GM23338 (cell line): ENCODE data around the gene DDN. TPM values are rescaled to one million over a fixed set of nuclear protein-coding genes. Genes with fewer than 3 reads are reported as not detected.

Experiments used
- ATAC-seq: fragments of 200-7000 bp; cut with Tn5 transposase; 3 replicates; pipeline ENCODE4 v1.9.1; 2020
- DNase-seq: peaks from one replicate; pipeline ENCODE4 v3.0.0-alpha.2; 2015; ENCODE audit warnings: low spot score
- H2AFZ ChIP-seq: fragments of 200-600 bp; sonication (generic); 2 replicates; pipeline ENCODE4 v1.8.0; 2016; ENCODE audit warnings: antibody characterized with exemption, mild to moderate bottlenecking, moderate library complexity
- H3F3A ChIP-seq: fragments of 200-600 bp; sonication (generic); replicated peaks from 2 replicates; pipeline ENCODE4 v1.8.0; 2017; ENCODE audit warnings: antibody characterized with exemption, mixed run types, low read depth
- H3K27ac ChIP-seq: fragments of 200-600 bp; sonication (generic); 2 replicates; pipeline ENCODE4 v1.6.1; 2016; ENCODE audit warnings: low read depth
- H3K27me3 ChIP-seq: fragments of 200-600 bp; sonication (generic); 2 replicates; pipeline ENCODE4 v1.8.0; 2016; ENCODE audit warnings: mild to moderate bottlenecking, mixed run types, moderate library complexity; ENCODE audit not compliant: insufficient read depth
- H3K36me3 ChIP-seq: fragments of 200-600 bp; sonication (generic); 2 replicates; pipeline ENCODE4 v1.8.0; 2016; ENCODE audit warnings: mild to moderate bottlenecking; ENCODE audit not compliant: insufficient read depth
- H3K4me1 ChIP-seq: fragments of 200-600 bp; sonication (generic); 2 replicates; pipeline ENCODE4 v1.8.0; 2016; ENCODE audit warnings: mild to moderate bottlenecking, moderate library complexity; ENCODE audit not compliant: insufficient read depth
- H3K4me2 ChIP-seq: fragments of 200-600 bp; sonication (generic); 2 replicates; pipeline ENCODE4 v1.7.1; 2017; ENCODE audit warnings: mixed run types
- H3K4me3 ChIP-seq: fragments of 200-600 bp; sonication (generic); 2 replicates; pipeline ENCODE4 v1.6.1; 2016; ENCODE audit warnings: mixed run types
- H3K79me2 ChIP-seq: fragments of 200-600 bp; sonication (generic); replicated peaks from 2 replicates; pipeline ENCODE4 v1.8.0; 2017; ENCODE audit warnings: mild to moderate bottlenecking; ENCODE audit not compliant: insufficient read depth
- H3K9me2 ChIP-seq: fragments of 200-600 bp; sonication (generic); 2 replicates; pipeline ENCODE4 v1.8.0; 2017; ENCODE audit not compliant: insufficient read depth
- H4K20me1 ChIP-seq: fragments of 200-600 bp; sonication (generic); replicated peaks from 2 replicates; pipeline ENCODE4 v1.8.0; 2017; ENCODE audit warnings: mild to moderate bottlenecking; ENCODE audit not compliant: insufficient read depth
- H3K27ac Mint-ChIP-seq: 2 replicates; pipeline ENCODE4 v1.8.0; 2020; ENCODE audit warnings: inconsistent platforms, mild to moderate bottlenecking, moderate library complexity, mixed read lengths
- H3K27me3 Mint-ChIP-seq: 3 replicates; pipeline ENCODE4 v1.8.0; 2022; ENCODE audit warnings: low read depth, mild to moderate bottlenecking, moderate library complexity, mixed read lengths, inconsistent platforms; ENCODE audit not compliant: insufficient read depth, poor library complexity
- H3K36me3 Mint-ChIP-seq: 3 replicates; pipeline ENCODE4 v1.8.0; 2021; ENCODE audit warnings: low read depth, mild to moderate bottlenecking, inconsistent platforms, moderate library complexity, mixed read lengths
- H3K4me1 Mint-ChIP-seq: 3 replicates; pipeline ENCODE4 v1.8.0; 2020; ENCODE audit warnings: mild to moderate bottlenecking, inconsistent platforms, mixed read lengths
- H3K4me3 Mint-ChIP-seq: 3 replicates; pipeline ENCODE4 v1.8.0; 2021; ENCODE audit warnings: moderate library complexity, mild to moderate bottlenecking, inconsistent platforms, mixed read lengths
- H3K9me3 Mint-ChIP-seq: 3 replicates; pipeline ENCODE4 v1.8.0; 2020; ENCODE audit warnings: moderate library complexity, mild to moderate bottlenecking, inconsistent platforms, mixed read lengths
- CREB1 ChIP-seq: fragments of 250-450 bp; sonication (Bioruptor Pico); IDR thresholded peaks from 2 replicates; pipeline ENCODE4 v1.5.0; 2020; ENCODE audit warnings: low read depth, mild to moderate bottlenecking, moderate library complexity
- CTCF ChIP-seq, 2 experiments: fragments of 200-600 bp in 1 of 2; sonication (generic) in 1 of 2; conservative IDR thresholded peaks; 2 replicates each; pipeline versions ENCODE4 v1.5.1 to v1.6.1; 2016 to 2017; ENCODE audit warnings: antibody characterized with exemption in 2 of 2, low read depth in 2 of 2, mild to moderate bottlenecking in 2 of 2, moderate library complexity in 1 of 2
- EZH2phosphoT487 ChIP-seq: fragments of 200-600 bp; sonication (generic); IDR thresholded peaks from one replicate; pipeline ENCODE4 v1.8.1; 2018; ENCODE audit warnings: antibody characterized with exemption; ENCODE audit not compliant: unreplicated experiment
- JUNB ChIP-seq: IDR thresholded peaks from one replicate; pipeline ENCODE4 v1.6.1; 2016; ENCODE audit warnings: antibody characterized with exemption; ENCODE audit not compliant: unreplicated experiment
- NANOG ChIP-seq: IDR thresholded peaks from 2 replicates; pipeline ENCODE4 v1.6.1; 2016; ENCODE audit warnings: antibody characterized with exemption, borderline replicate concordance
- POLR2AphosphoS5 ChIP-seq: IDR thresholded peaks from 2 replicates; pipeline ENCODE4 v1.6.1; 2016; ENCODE audit warnings: antibody characterized with exemption, low read depth
- ZNF114 ChIP-seq: fragments of 250-450 bp; sonication (Bioruptor Pico); IDR thresholded peaks from 2 replicates; pipeline ENCODE4 v1.5.0; 2020; ENCODE audit warnings: mild to moderate bottlenecking, moderate library complexity
- ZNF331 ChIP-seq: fragments of 250-450 bp; sonication (Bioruptor Pico); IDR thresholded peaks from 2 replicates; pipeline ENCODE4 v1.5.0; 2020; ENCODE audit warnings: low read depth, mild to moderate bottlenecking, moderate library complexity
- polyA plus RNA-seq: library from polyadenylated mRNA; unstranded; fragments of >200 nt; fragmentation: Nextera tagmentation; extraction: Ambion mirVana; gene quantifications from 2 replicates; pipeline ENCODE4 v1.2.1, GENCODE V29; 2016
- total RNA-seq: library from RNA; depleted of rRNA; stranded (reverse); fragments of >200 nt; shearing (Covaris generic); gene quantifications from 2 replicates; pipeline ENCODE4 v1.2.3, GENCODE V29; 2014
- TF ChIP-seq, protein P1 (sequence below): IDR thresholded peaks from one replicate; pipeline ENCODE4 v1.6.1; 2018; ENCODE audit warnings: antibody characterized with exemption; ENCODE audit not compliant: unreplicated experiment
- TF ChIP-seq, protein P2 (sequence below): IDR thresholded peaks from 2 replicates; pipeline ENCODE4 v1.6.1; 2016; ENCODE audit warnings: antibody characterized with exemption

The DDN gene
- total and polyA plus RNA-seq, 2 experiments from 2014 or later, result 0.10 TPM; not detected in 1

- no peak for ATAC-seq
- Mint-ChIP-seq H3K27ac (no peak overlapping the region), H3K36me3 (peaks cover 88% of the 10 kb centered on the region), H3K9me3 (no peaks in the 10 kb centered on the region), H3K4me3 (no peak overlapping the region), H3K27me3 (peaks cover 4% of the 10 kb centered on the region), H3K4me1 (no peaks in the 10 kb centered on the region)
- Histone ChIP-seq H3K36me3 (peaks cover 28% of the 10 kb centered on the region), H4K20me1 (peaks cover 17% of the 10 kb centered on the region), H3K4me2 (no peak overlapping the region), H3K27ac (no peak overlapping the region), H2AFZ (no peak overlapping the region), H3K27me3 (no peaks in the 10 kb centered on the region), H3F3A (no peaks in the 10 kb centered on the region), H3K4me3 (no peak overlapping the region), H3K9me2 (no peaks in the 10 kb centered on the region), H3K4me1 (no peaks in the 10 kb centered on the region), H3K79me2 (no peaks in the 10 kb centered on the region)
- DNase-seq, result no peak
- no peak for TF ChIP-seq NANOG
- no peak for TF ChIP-seq ZNF331 (CRISPR knock-in tag)
- TF ChIP-seq ZNF114 (CRISPR knock-in tag), result no peak
- TF ChIP-seq, protein P1, sequence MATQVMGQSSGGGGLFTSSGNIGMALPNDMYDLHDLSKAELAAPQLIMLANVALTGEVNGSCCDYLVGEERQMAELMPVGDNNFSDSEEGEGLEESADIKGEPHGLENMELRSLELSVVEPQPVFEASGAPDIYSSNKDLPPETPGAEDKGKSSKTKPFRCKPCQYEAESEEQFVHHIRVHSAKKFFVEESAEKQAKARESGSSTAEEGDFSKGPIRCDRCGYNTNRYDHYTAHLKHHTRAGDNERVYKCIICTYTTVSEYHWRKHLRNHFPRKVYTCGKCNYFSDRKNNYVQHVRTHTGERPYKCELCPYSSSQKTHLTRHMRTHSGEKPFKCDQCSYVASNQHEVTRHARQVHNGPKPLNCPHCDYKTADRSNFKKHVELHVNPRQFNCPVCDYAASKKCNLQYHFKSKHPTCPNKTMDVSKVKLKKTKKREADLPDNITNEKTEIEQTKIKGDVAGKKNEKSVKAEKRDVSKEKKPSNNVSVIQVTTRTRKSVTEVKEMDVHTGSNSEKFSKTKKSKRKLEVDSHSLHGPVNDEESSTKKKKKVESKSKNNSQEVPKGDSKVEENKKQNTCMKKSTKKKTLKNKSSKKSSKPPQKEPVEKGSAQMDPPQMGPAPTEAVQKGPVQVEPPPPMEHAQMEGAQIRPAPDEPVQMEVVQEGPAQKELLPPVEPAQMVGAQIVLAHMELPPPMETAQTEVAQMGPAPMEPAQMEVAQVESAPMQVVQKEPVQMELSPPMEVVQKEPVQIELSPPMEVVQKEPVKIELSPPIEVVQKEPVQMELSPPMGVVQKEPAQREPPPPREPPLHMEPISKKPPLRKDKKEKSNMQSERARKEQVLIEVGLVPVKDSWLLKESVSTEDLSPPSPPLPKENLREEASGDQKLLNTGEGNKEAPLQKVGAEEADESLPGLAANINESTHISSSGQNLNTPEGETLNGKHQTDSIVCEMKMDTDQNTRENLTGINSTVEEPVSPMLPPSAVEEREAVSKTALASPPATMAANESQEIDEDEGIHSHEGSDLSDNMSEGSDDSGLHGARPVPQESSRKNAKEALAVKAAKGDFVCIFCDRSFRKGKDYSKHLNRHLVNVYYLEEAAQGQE, result no peak
Measured at GRCh38 chr12:49038291-49038955, 39.2 kb upstream of the DDN start.

DNA sequence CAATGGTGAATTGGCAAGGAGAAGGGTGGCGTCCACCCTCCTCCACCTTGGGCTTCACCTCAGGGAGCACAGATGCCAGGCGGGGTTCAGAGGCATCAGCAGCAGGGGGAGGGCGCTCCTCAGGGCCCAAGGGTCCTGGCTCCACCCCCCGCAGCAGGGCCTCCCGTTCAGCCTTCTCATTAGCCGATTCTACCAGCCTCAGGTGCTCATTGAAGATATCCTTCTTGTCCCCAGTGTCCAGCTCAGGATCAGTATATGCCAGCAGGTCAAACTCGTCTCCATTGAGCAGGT is 38.7 kb upstream of the DDN start:
- Mint-ChIP-seq H3K27ac (no peak overlapping the region), H3K27me3 (peaks cover 5% of the 10 kb centered on the region), H3K4me3 (no peak overlapping the region), H3K4me1 (no peaks in the 10 kb centered on the region), H3K9me3 (no peaks in the 10 kb centered on the region), H3K36me3 (peaks cover 84% of the 10 kb centered on the region)
- Histone ChIP-seq H3K79me2 (no peaks in the 10 kb centered on the region), H3K4me3 (no peak overlapping the region), H4K20me1 (peaks cover 15% of the 10 kb centered on the region), H3K9me2 (no peaks in the 10 kb centered on the region), H3K27ac (no peak overlapping the region), H2AFZ (no peak overlapping the region), H3K36me3 (peaks cover 23% of the 10 kb centered on the region), H3K27me3 (no peaks in the 10 kb centered on the region), H3K4me1 (no peaks in the 10 kb centered on the region), H3K4me2 (no peak overlapping the region), H3F3A (no peaks in the 10 kb centered on the region)
- DNase-seq (no peak), ATAC-seq (no peak)
- TF ChIP-seq CREB1 (CRISPR knock-in tag), result no peak
- TF ChIP-seq, protein P2, sequence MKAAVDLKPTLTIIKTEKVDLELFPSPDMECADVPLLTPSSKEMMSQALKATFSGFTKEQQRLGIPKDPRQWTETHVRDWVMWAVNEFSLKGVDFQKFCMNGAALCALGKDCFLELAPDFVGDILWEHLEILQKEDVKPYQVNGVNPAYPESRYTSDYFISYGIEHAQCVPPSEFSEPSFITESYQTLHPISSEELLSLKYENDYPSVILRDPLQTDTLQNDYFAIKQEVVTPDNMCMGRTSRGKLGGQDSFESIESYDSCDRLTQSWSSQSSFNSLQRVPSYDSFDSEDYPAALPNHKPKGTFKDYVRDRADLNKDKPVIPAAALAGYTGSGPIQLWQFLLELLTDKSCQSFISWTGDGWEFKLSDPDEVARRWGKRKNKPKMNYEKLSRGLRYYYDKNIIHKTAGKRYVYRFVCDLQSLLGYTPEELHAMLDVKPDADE, result no peak
- no peak for TF ChIP-seq POLR2AphosphoS5
- TF ChIP-seq JUNB, result no peak
- TF ChIP-seq EZH2phosphoT487, result no peak
- TF ChIP-seq CTCF (conservative IDR thresholded peaks at IDR 0.05; ENCODE audit: low read depth in 2 of 2), result no peak
